GM18517 (cell line): ENCODE measurements around the gene CAD.
"Not testable (repeated sequence)": the region's sequence is repeated elsewhere in the genome, so short reads cannot be mapped to it uniquely, and the experiment has no call there.

Experiments used
- ATAC-seq: cut with Tn5 transposase; IDR thresholded peaks from one replicate; pipeline ENCODE4 v1.9.1; 2021; ENCODE audit warnings: mild to moderate bottlenecking, moderate library complexity; ENCODE audit not compliant: unreplicated experiment

CAD gene

GRCh38 chr2:27198068-27198467 is 19.1 kb upstream of the CAD start:
- not testable (repeated sequence) for ATAC-seq

GRCh38 chr2:27198627-27199026 is 18.5 kb upstream of the CAD start:
- ATAC-seq, result no peak

GRCh38 chr2:27199241-27199640 is 17.9 kb upstream of the CAD start:
- ATAC-seq, result no peak

GRCh38 chr2:27201675-27202074 is 15.5 kb upstream of the CAD start:
- ATAC-seq, result no peak

- ATAC-seq, result no peak
Observed at GRCh38 chr2:27202854-27203253, 14.3 kb upstream of the CAD start.

GRCh38 chr2:27203741-27204140 is 13.4 kb upstream of the CAD start:
- no peak for ATAC-seq

- no peak for ATAC-seq
Observed at GRCh38 chr2:27204566-27204965, 12.6 kb upstream of the CAD start.

GRCh38 chr2:27205206-27205605 is 12.0 kb upstream of the CAD start:
- no peak for ATAC-seq

GRCh38 chr2:27206346-27206745 is 10.8 kb upstream of the CAD start:
- no peak for ATAC-seq

- no peak for ATAC-seq
Observed at GRCh38 chr2:27208486-27209050, 8.6 kb upstream of the CAD start.

GRCh38 chr2:27209621-27210401 is 7.4 kb upstream of the CAD start:
- ATAC-seq, result no peak

GRCh38 chr2:27211241-27211942 is 5.8 kb upstream of the CAD start:
- ATAC-seq, result peak; percentile 15

- ATAC-seq, result peak; percentile 67
Observed at GRCh38 chr2:27211943-27212625, 5.1 kb upstream of the CAD start, which contains the start of the genes ATRAID and SLC5A6. Gene ATRAID, plus strand, starts transcription at chr2:27212041. Its CDS starts 328 bp downstream, at chr2:27212369. Gene SLC5A6, minus strand, starts transcription at chr2:27212268. Its CDS starts 4,618 bp downstream, at chr2:27207650.

- peak; percentile 6 for ATAC-seq
Observed at GRCh38 chr2:27212626-27213471, 4.3 kb upstream of the CAD start.

GRCh38 chr2:27214941-27215340 is 2.2 kb upstream of the CAD start:
- ATAC-seq, result no peak

- ATAC-seq, result no peak
Observed at GRCh38 chr2:27216416-27217137, 592 bp upstream of the CAD start.

- ATAC-seq, result no peak
Observed at GRCh38 chr2:27218614-27219013, 1.4 kb downstream of the CAD start.

GRCh38 chr2:27219091-27219490 is 1.9 kb downstream of the CAD start:
- no peak for ATAC-seq

- no peak for ATAC-seq
Observed at GRCh38 chr2:27220091-27220490, 2.9 kb downstream of the CAD start.

GRCh38 chr2:27221166-27221565 is 4.0 kb downstream of the CAD start:
- no peak for ATAC-seq
